Measurements from ENCODE around the gene COPB1.

The COPB1 gene

GRCh38 chr11:14541192-14541947, 41.8 kb upstream of the COPB1 start:
- Histone ChIP-seq H3K9me2 (replicated peaks; ENCODE audit: control insufficient read depth, low read length) (no peaks in the 10 kb centered on the region), H3K27me3 (ENCODE audit: control insufficient read depth, low read length) (no peaks in the 10 kb centered on the region), H4K20me1 (ENCODE audit: control insufficient read depth, insufficient read depth, low read depth, low read length) (no peaks in the 10 kb centered on the region), H3K9me3 (ENCODE audit: control insufficient read depth, insufficient read depth, low read length) (no peaks in the 10 kb centered on the region), H3K4me3 (ENCODE audit: low read length) (no peak overlapping the region), H3K4me2 (ENCODE audit: low read length) (no peak overlapping the region), H3K36me3 (ENCODE audit: control insufficient read depth, low read length) (no peaks in the 10 kb centered on the region), H3F3A (ENCODE audit: control insufficient read depth, insufficient read depth) (no peaks in the 10 kb centered on the region), H3K4me1 (ENCODE audit: control insufficient read depth, low read length) (peaks cover 10% of the 10 kb centered on the region), H3K79me2 (ENCODE audit: control insufficient read depth, low read length) (no peaks in the 10 kb centered on the region), H3K27ac (ENCODE audit: low read depth, low read length) (no peak overlapping the region)
- TF ChIP-seq, protein P1, sequence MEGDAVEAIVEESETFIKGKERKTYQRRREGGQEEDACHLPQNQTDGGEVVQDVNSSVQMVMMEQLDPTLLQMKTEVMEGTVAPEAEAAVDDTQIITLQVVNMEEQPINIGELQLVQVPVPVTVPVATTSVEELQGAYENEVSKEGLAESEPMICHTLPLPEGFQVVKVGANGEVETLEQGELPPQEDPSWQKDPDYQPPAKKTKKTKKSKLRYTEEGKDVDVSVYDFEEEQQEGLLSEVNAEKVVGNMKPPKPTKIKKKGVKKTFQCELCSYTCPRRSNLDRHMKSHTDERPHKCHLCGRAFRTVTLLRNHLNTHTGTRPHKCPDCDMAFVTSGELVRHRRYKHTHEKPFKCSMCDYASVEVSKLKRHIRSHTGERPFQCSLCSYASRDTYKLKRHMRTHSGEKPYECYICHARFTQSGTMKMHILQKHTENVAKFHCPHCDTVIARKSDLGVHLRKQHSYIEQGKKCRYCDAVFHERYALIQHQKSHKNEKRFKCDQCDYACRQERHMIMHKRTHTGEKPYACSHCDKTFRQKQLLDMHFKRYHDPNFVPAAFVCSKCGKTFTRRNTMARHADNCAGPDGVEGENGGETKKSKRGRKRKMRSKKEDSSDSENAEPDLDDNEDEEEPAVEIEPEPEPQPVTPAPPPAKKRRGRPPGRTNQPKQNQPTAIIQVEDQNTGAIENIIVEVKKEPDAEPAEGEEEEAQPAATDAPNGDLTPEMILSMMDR (IDR thresholded peaks at IDR 0.05; ENCODE audit: low read depth, low read length, poor library complexity, severe bottlenecking) = no peak
- no peak for TF ChIP-seq EZH2phosphoT487 (IDR thresholded peaks at IDR 0.05; ENCODE audit: borderline replicate concordance, low read length)

- peaks cover 10% of the 10 kb centered on the region for H3K4me1 ChIP-seq (ENCODE audit: control insufficient read depth, low read length)
- no peaks in the 10 kb centered on the region for H3K36me3 ChIP-seq (ENCODE audit: control insufficient read depth, low read length)
- no peaks in the 10 kb centered on the region for H4K20me1 ChIP-seq (ENCODE audit: control insufficient read depth, insufficient read depth, low read depth, low read length)
- H3K27ac ChIP-seq (ENCODE audit: low read depth, low read length) = no peak overlapping the region
- H3K27me3 ChIP-seq (ENCODE audit: control insufficient read depth, low read length) = no peaks in the 10 kb centered on the region
- H3K79me2 ChIP-seq (ENCODE audit: control insufficient read depth, low read length) = no peaks in the 10 kb centered on the region
- H3K9me2 ChIP-seq (replicated peaks; ENCODE audit: control insufficient read depth, low read length) = no peaks in the 10 kb centered on the region
- TF ChIP-seq, protein P1 (IDR thresholded peaks at IDR 0.05; ENCODE audit: low read depth, low read length, poor library complexity, severe bottlenecking) = no peak
- no peak for TF ChIP-seq EZH2phosphoT487 (IDR thresholded peaks at IDR 0.05; ENCODE audit: borderline replicate concordance, low read length)
- no peak overlapping the region for H3K4me2 ChIP-seq (ENCODE audit: low read length)
- H3F3A ChIP-seq (ENCODE audit: control insufficient read depth, insufficient read depth) = no peaks in the 10 kb centered on the region
- H3K4me3 ChIP-seq (ENCODE audit: low read length) = no peak overlapping the region
- no peaks in the 10 kb centered on the region for H3K9me3 ChIP-seq (ENCODE audit: control insufficient read depth, insufficient read depth, low read length)
Measured at GRCh38 chr11:14539982-14540421, 40.4 kb upstream of the COPB1 start.

- Histone ChIP-seq H3K9me2 (replicated peaks; ENCODE audit: control insufficient read depth, low read length) (no peaks in the 10 kb centered on the region), H3K36me3 (ENCODE audit: control insufficient read depth, low read length) (no peaks in the 10 kb centered on the region), H3K4me1 (ENCODE audit: control insufficient read depth, low read length) (peaks cover 10% of the 10 kb centered on the region), H3K27ac (ENCODE audit: low read depth, low read length) (no peak overlapping the region), H3K4me3 (ENCODE audit: low read length) (no peak overlapping the region), H3K9me3 (ENCODE audit: control insufficient read depth, insufficient read depth, low read length) (no peaks in the 10 kb centered on the region), H3K4me2 (ENCODE audit: low read length) (no peak overlapping the region), H3K79me2 (ENCODE audit: control insufficient read depth, low read length) (no peaks in the 10 kb centered on the region), H3K27me3 (ENCODE audit: control insufficient read depth, low read length) (no peaks in the 10 kb centered on the region), H3F3A (ENCODE audit: control insufficient read depth, insufficient read depth) (no peaks in the 10 kb centered on the region), H4K20me1 (ENCODE audit: control insufficient read depth, insufficient read depth, low read depth, low read length) (no peaks in the 10 kb centered on the region)
- TF ChIP-seq, protein P1 (IDR thresholded peaks at IDR 0.05; ENCODE audit: low read depth, low read length, poor library complexity, severe bottlenecking) = no peak
- TF ChIP-seq EZH2phosphoT487 (IDR thresholded peaks at IDR 0.05; ENCODE audit: borderline replicate concordance, low read length) = no peak
Measured at GRCh38 chr11:14538926-14539554, 39.4 kb upstream of the COPB1 start.
